SK-N-SH treated with all-trans-retinoic acid at 6 μM for 48 hours (cell line): Measurements from ENCODE around the gene SLC26A9.

Source experiments
- ARNTL ChIP-seq: fragments of 450-650 bp; formaldehyde crosslinking; IDR thresholded peaks from 2 replicates; pipeline ENCODE4 v1.5.0; 2020; ENCODE audit warnings: low read depth, mild to moderate bottlenecking, moderate library complexity, borderline replicate concordance
- CREB5 ChIP-seq: fragments of 250-450 bp; sonication (Bioruptor Pico); IDR thresholded peaks from 2 replicates; pipeline ENCODE4 v1.5.1; 2020; ENCODE audit warnings: low read depth, mild to moderate bottlenecking, moderate library complexity
- CSRNP3 ChIP-seq: fragments of 250-450 bp; sonication (Bioruptor Pico); IDR thresholded peaks from 2 replicates; pipeline ENCODE4 v1.5.1; 2021; ENCODE audit warnings: mild to moderate bottlenecking, moderate library complexity
- GLIS3 ChIP-seq: fragments of 250-450 bp; sonication (Bioruptor Pico); IDR thresholded peaks from 2 replicates; pipeline ENCODE4 v1.5.0; 2020; ENCODE audit warnings: mild to moderate bottlenecking, moderate library complexity
- ISL1 ChIP-seq: fragments of 250-450 bp; sonication (Bioruptor Pico); IDR thresholded peaks from 2 replicates; pipeline ENCODE4 v2.1.2; 2022; ENCODE audit warnings: mild to moderate bottlenecking, moderate library complexity
- OSR1 ChIP-seq: fragments of 250-450 bp; sonication (Bioruptor Pico); IDR thresholded peaks from 2 replicates; pipeline ENCODE4 v1.8.0; 2022; ENCODE audit warnings: moderate library complexity, mild to moderate bottlenecking, inconsistent platforms
- PATZ1 ChIP-seq: fragments of 250-450 bp; sonication (Bioruptor Pico); IDR thresholded peaks from 2 replicates; pipeline ENCODE4 v1.8.0; 2020; ENCODE audit warnings: mild to moderate bottlenecking, moderate library complexity, borderline replicate concordance
- PPARA ChIP-seq: fragments of 250-450 bp; sonication (Bioruptor Pico); IDR thresholded peaks from 2 replicates; pipeline ENCODE4 v1.5.0; 2020; ENCODE audit warnings: mild to moderate bottlenecking, borderline replicate concordance
- RARB ChIP-seq: fragments of 250-450 bp; sonication (Bioruptor Pico); IDR thresholded peaks from 2 replicates; pipeline ENCODE4 v1.8.0; 2021; ENCODE audit warnings: mild to moderate bottlenecking, moderate library complexity
- TOX ChIP-seq: fragments of 250-450 bp; sonication (Bioruptor Pico); IDR thresholded peaks from 2 replicates; pipeline ENCODE4 v1.8.0; 2021; ENCODE audit warnings: mild to moderate bottlenecking, moderate library complexity, borderline replicate concordance
- TSHZ2 ChIP-seq: fragments of 250-450 bp; sonication (Bioruptor Pico); IDR thresholded peaks from 2 replicates; pipeline ENCODE4 v1.5.0; 2020; ENCODE audit warnings: mild to moderate bottlenecking, moderate library complexity
- ZFP3 ChIP-seq: fragments of 250-450 bp; sonication (Bioruptor Pico); IDR thresholded peaks from 2 replicates; pipeline ENCODE4 v1.5.0; 2020; ENCODE audit warnings: mild to moderate bottlenecking, moderate library complexity
- ZFP30 ChIP-seq: fragments of 450-650 bp; formaldehyde crosslinking; IDR thresholded peaks from 2 replicates; pipeline ENCODE4 v1.5.0; 2022; ENCODE audit warnings: mild to moderate bottlenecking, moderate library complexity

- TF ChIP-seq TOX (CRISPR knock-in tag), result no peak
- no peak for TF ChIP-seq PPARA (CRISPR knock-in tag)
- no peak for TF ChIP-seq PATZ1 (CRISPR knock-in tag)
- no peak for TF ChIP-seq OSR1 (CRISPR knock-in tag)
- TF ChIP-seq ZFP3 (CRISPR knock-in tag), result no peak
- no peak for TF ChIP-seq RARB (CRISPR knock-in tag)
- no peak for TF ChIP-seq CREB5
- no peak for TF ChIP-seq CSRNP3
- TF ChIP-seq ZFP30 (CRISPR knock-in tag), result no peak
- TF ChIP-seq ARNTL (CRISPR knock-in tag), result no peak
- TF ChIP-seq ISL1, result no peak
- no peak for TF ChIP-seq TSHZ2
- no peak for TF ChIP-seq GLIS3
These were observed 8.5 kb upstream of the SLC26A9 start for GRCh38 chr1:205951746-205952145.
